NCI-H187 treated with DMSO at 0.1 percent for 48 hours (cell line): ENCODE results near the gene SLX4.

Source experiments
- DNase-seq: peaks from one replicate; lab custom pipeline; 2025; lab: John Stamatoyannopoulos, UW

Gene SLX4

GRCh38 chr16:3601614-3602319 lies 9.6 kb downstream of the SLX4 start:
- DNase-seq, result no peak

- no peak for DNase-seq
Measured at GRCh38 chr16:3599922-3600321, 11.5 kb downstream of the SLX4 start.

- no peak for DNase-seq
Measured at GRCh38 chr16:3599121-3599520, 12.3 kb downstream of the SLX4 start.

GRCh38 chr16:3598236-3598635 lies 13.2 kb downstream of the SLX4 start:
- DNase-seq, result no peak

- no peak for DNase-seq
Measured at GRCh38 chr16:3597676-3598075, 13.7 kb downstream of the SLX4 start.

- no peak for DNase-seq
Measured at GRCh38 chr16:3597226-3597625, 14.2 kb downstream of the SLX4 start.

GRCh38 chr16:3596101-3596861 lies 15.1 kb downstream of the SLX4 start:
- no peak for DNase-seq

- DNase-seq, result no peak
Measured at GRCh38 chr16:3595521-3596021, 15.8 kb downstream of the SLX4 start.

GRCh38 chr16:3595110-3595486 lies 16.3 kb downstream of the SLX4 start:
- no peak for DNase-seq

GRCh38 chr16:3594316-3595109 lies 16.9 kb downstream of the SLX4 start:
- DNase-seq, result no peak

GRCh38 chr16:3592559-3592958 lies 18.8 kb downstream of the SLX4 start:
- DNase-seq, result no peak

GRCh38 chr16:3591991-3592390 lies 19.4 kb downstream of the SLX4 start:
- no peak for DNase-seq

GRCh38 chr16:3591436-3591803 lies 20.0 kb downstream of the SLX4 start:
- no peak for DNase-seq

GRCh38 chr16:3590736-3591435 lies 20.5 kb downstream of the SLX4 start:
- no peak for DNase-seq

GRCh38 chr16:3589991-3590701 lies 21.3 kb downstream of the SLX4 start:
- DNase-seq, result no peak

- DNase-seq, result no peak
Measured at GRCh38 chr16:3589441-3589921, 21.9 kb downstream of the SLX4 start.

- DNase-seq, result no peak
Measured at GRCh38 chr16:3589001-3589400, 22.4 kb downstream of the SLX4 start.

GRCh38 chr16:3587547-3588110 lies 23.8 kb downstream of the SLX4 start:
- no peak for DNase-seq

- no peak for DNase-seq
Measured at GRCh38 chr16:3584412-3584811, 27.0 kb downstream of the SLX4 start.

- no peak for DNase-seq
Measured at GRCh38 chr16:3583303-3584038, 27.9 kb downstream of the SLX4 start.
